Measurements from ENCODE around the gene E2F4. TPM values are rescaled to one million over a fixed set of nuclear protein-coding genes. Genes with fewer than 3 reads are reported as not detected.
A peak's percentile ranks its signal among the peaks of the same experiment; 100 is the strongest.

Gene E2F4
- total and polyA plus RNA-seq, 9 of the 15 experiments (the other 6 are each of a cell fraction or from before 2014, with no cell fraction given), result 9.7 to 139 (median 106) TPM

DNA sequence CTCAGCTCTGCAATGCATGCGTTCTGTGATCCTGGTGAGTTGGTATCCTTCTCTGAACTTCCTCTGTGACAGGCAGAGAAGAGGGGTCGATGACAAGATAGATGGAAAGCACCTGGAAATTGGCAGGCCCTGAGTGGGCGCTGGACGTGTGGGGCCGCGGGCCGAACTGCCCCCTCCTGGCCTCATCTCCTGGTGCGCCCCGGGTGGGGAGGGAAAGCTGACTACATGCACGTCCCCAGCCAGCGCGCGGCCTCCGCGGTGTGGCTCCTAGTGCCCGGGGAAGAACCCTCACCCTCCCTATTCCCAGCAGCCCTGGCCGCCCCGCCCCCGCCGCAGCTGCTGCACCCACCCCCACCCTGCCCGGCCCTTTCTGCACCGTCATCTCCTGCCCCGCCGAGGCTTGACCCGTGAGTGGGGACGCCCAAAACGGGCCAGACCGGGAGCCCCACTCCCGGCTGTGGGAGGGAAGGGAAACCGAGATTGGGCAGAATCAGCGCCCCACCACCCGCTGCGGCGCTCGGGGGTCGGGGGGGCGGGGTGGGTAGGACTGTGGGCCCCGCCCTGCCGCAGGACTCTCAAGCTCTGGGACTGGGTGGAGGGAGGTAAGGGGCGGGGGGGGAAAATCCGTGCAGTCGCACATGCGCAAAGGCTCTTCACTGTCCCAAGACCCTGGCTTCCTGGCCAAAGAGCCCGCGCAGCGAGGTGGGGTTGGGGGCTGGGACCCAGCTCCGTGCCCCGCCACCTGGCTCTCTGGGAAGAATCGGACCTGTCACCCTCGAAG, 21.6 kb upstream of the E2F4 start, which contains the start of gene NOL3 (continued):
- TF ChIP-seq, protein P1, sequence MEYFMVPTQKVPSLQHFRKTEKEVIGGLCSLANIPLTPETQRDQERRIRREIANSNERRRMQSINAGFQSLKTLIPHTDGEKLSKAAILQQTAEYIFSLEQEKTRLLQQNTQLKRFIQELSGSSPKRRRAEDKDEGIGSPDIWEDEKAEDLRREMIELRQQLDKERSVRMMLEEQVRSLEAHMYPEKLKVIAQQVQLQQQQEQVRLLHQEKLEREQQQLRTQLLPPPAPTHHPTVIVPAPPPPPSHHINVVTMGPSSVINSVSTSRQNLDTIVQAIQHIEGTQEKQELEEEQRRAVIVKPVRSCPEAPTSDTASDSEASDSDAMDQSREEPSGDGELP (CRISPR knock-in tag; IDR thresholded peaks at IDR 0.05; ENCODE audit: borderline replicate concordance), result peak; percentile 9; the same call in 1 of the 2 replicates
- TF ChIP-seq, protein P2, sequence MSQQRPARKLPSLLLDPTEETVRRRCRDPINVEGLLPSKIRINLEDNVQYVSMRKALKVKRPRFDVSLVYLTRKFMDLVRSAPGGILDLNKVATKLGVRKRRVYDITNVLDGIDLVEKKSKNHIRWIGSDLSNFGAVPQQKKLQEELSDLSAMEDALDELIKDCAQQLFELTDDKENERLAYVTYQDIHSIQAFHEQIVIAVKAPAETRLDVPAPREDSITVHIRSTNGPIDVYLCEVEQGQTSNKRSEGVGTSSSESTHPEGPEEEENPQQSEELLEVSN (IDR thresholded peaks at IDR 0.05; ENCODE audit: borderline replicate concordance in 1 of 2, extremely low read depth in 1 of 2, insufficient read depth in 1 of 2, insufficient read length in 1 of 2, low read depth in 1 of 2, low read length in 1 of 2, poor library complexity in 1 of 2, severe bottlenecking in 1 of 2), result peak; percentile 34 to 64
- TF ChIP-seq MYC (IDR thresholded peaks at IDR 0.05; ENCODE audit: low read depth, low read length) (no peak; the same call in 1 of the 2 replicates), MYC (CRISPR knock-in tag; IDR thresholded peaks at IDR 0.05; ENCODE audit: borderline replicate concordance, low read depth) (no peak), ZNF764 (CRISPR knock-in tag; IDR thresholded peaks at IDR 0.05; ENCODE audit: low read depth) (peak; percentile 48; the same call in 1 of the 2 replicates), GABPA (tag; conservative IDR thresholded peaks at IDR 0.05; ENCODE audit: low read depth) (peak; percentile 44; the same call in 1 of the 2 replicates), NFXL1 (CRISPR knock-in tag; IDR thresholded peaks at IDR 0.05) (no peak), KDM5B (IDR thresholded peaks at IDR 0.05; ENCODE audit: insufficient replicate concordance, low read depth, low read length) (peak; percentile 75), RAD51 (IDR thresholded peaks at IDR 0.05; ENCODE audit: borderline replicate concordance, low read depth) (no peak), ADNP (tag; IDR thresholded peaks at IDR 0.05) (no peak), PHF21A (IDR thresholded peaks at IDR 0.05; ENCODE audit: borderline replicate concordance, low read depth) (peak; percentile 58; the same call in 1 of the 2 replicates), ZNF316 (IDR thresholded peaks at IDR 0.05) (peak; percentile 75)
- TF ChIP-seq, protein P3, sequence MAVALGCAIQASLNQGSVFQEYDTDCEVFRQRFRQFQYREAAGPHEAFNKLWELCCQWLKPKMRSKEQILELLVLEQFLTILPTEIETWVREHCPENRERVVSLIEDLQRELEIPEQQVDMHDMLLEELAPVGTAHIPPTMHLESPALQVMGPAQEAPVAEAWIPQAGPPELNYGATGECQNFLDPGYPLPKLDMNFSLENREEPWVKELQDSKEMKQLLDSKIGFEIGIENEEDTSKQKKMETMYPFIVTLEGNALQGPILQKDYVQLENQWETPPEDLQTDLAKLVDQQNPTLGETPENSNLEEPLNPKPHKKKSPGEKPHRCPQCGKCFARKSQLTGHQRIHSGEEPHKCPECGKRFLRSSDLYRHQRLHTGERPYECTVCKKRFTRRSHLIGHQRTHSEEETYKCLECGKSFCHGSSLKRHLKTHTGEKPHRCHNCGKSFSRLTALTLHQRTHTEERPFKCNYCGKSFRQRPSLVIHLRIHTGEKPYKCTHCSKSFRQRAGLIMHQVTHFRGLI (CRISPR knock-in tag; IDR thresholded peaks at IDR 0.05), result no peak
- TF ChIP-seq, protein P4, sequence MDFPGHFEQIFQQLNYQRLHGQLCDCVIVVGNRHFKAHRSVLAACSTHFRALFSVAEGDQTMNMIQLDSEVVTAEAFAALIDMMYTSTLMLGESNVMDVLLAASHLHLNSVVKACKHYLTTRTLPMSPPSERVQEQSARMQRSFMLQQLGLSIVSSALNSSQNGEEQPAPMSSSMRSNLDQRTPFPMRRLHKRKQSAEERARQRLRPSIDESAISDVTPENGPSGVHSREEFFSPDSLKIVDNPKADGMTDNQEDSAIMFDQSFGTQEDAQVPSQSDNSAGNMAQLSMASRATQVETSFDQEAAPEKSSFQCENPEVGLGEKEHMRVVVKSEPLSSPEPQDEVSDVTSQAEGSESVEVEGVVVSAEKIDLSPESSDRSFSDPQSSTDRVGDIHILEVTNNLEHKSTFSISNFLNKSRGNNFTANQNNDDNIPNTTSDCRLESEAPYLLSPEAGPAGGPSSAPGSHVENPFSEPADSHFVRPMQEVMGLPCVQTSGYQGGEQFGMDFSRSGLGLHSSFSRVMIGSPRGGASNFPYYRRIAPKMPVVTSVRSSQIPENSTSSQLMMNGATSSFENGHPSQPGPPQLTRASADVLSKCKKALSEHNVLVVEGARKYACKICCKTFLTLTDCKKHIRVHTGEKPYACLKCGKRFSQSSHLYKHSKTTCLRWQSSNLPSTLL (IDR thresholded peaks at IDR 0.05), result no peak
- TF ChIP-seq, protein P5, sequence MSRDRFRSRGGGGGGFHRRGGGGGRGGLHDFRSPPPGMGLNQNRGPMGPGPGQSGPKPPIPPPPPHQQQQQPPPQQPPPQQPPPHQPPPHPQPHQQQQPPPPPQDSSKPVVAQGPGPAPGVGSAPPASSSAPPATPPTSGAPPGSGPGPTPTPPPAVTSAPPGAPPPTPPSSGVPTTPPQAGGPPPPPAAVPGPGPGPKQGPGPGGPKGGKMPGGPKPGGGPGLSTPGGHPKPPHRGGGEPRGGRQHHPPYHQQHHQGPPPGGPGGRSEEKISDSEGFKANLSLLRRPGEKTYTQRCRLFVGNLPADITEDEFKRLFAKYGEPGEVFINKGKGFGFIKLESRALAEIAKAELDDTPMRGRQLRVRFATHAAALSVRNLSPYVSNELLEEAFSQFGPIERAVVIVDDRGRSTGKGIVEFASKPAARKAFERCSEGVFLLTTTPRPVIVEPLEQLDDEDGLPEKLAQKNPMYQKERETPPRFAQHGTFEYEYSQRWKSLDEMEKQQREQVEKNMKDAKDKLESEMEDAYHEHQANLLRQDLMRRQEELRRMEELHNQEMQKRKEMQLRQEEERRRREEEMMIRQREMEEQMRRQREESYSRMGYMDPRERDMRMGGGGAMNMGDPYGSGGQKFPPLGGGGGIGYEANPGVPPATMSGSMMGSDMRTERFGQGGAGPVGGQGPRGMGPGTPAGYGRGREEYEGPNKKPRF (IDR thresholded peaks at IDR 0.05; ENCODE audit: low read depth, low read length), result no peak
- TF ChIP-seq, protein P6, sequence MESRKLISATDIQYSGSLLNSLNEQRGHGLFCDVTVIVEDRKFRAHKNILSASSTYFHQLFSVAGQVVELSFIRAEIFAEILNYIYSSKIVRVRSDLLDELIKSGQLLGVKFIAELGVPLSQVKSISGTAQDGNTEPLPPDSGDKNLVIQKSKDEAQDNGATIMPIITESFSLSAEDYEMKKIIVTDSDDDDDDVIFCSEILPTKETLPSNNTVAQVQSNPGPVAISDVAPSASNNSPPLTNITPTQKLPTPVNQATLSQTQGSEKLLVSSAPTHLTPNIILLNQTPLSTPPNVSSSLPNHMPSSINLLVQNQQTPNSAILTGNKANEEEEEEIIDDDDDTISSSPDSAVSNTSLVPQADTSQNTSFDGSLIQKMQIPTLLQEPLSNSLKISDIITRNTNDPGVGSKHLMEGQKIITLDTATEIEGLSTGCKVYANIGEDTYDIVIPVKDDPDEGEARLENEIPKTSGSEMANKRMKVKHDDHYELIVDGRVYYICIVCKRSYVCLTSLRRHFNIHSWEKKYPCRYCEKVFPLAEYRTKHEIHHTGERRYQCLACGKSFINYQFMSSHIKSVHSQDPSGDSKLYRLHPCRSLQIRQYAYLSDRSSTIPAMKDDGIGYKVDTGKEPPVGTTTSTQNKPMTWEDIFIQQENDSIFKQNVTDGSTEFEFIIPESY (CRISPR knock-in tag; IDR thresholded peaks at IDR 0.05), result no peak
